Measurements from ENCODE around the gene DHRS1. TPM values are rescaled to one million over a fixed set of nuclear protein-coding genes. Genes with fewer than 3 reads are reported as not detected.

The DHRS1 gene
- total RNA-seq: 20.9 and 22.6 TPM in 2 replicates

GRCh38 chr14:24299255-24300191 lies at the start of gene DHRS1, which contains the start of gene NOP9:
TSS of gene DHRS1 (minus strand) at chr14:24299780. CDS start at chr14:24299106, 674 bp downstream.
TSS of gene NOP9 (plus strand) at chr14:24299850. CDS start at chr14:24299955, 105 bp downstream.

GRCh38 chr14:24339284-24340151 lies 39.9 kb upstream of the DHRS1 start, which contains the start of gene RIPK3:
TSS of gene RIPK3 (minus strand) at chr14:24339991. CDS start at chr14:24339826, 165 bp downstream.

GRCh38 chr14:24334431-24335291 lies 35.1 kb upstream of the DHRS1 start, which contains the start of gene ADCY4:
TSS of gene ADCY4 (minus strand) at chr14:24335071. CDS start at chr14:24334652, 419 bp downstream.

GRCh38 chr14:24310646-24311604 lies 11.3 kb upstream of the DHRS1 start, which contains the start of gene LTB4R:
TSS of gene LTB4R (plus strand) at chr14:24311502. CDS start at chr14:24315652, 4,150 bp downstream.

GRCh38 chr14:24309538-24310264 lies 10.1 kb upstream of the DHRS1 start, which contains the start of gene LTB4R2:
TSS of gene LTB4R2 (plus strand) at chr14:24310140. CDS start at chr14:24310665, 525 bp downstream.

GRCh38 chr14:24307575-24308341 lies 8.2 kb upstream of the DHRS1 start, which contains the start of gene CIDEB:
TSS of gene CIDEB (minus strand) at chr14:24307977. CDS start at chr14:24307858, 119 bp downstream.

GRCh38 chr14:24271134-24271833 lies 28.3 kb downstream of the DHRS1 start, which contains the start of gene RABGGTA:
TSS of gene RABGGTA (minus strand) at chr14:24271597. CDS start at chr14:24271115, 482 bp downstream.

GRCh38 chr14:24262821-24263733 lies 36.5 kb downstream of the DHRS1 start, which contains the start of gene TGM1:
TSS of gene TGM1 (minus strand) at chr14:24263177. CDS start at chr14:24262352, 825 bp downstream.

Other genes starting within 250 kb of the DHRS1 start
- under 0.01 TPM in 1 of 2 replicates, not detected in the other for gene CARMIL3, start 247.8 kb downstream of the DHRS1 start, total RNA-seq
- gene CPNE6, start 228.2 kb downstream of the DHRS1 start, total RNA-seq: not detected in 2 replicates
- gene PCK2, start 205.5 kb downstream of the DHRS1 start, total RNA-seq: 33.0 and 33.9 TPM in 2 replicates
- gene DCAF11, start 185.0 kb downstream of the DHRS1 start, total RNA-seq: 63.8 and 79.8 TPM in 2 replicates
- 0.97 and 1.8 TPM in 2 replicates for gene NRL, start 184.8 kb downstream of the DHRS1 start, total RNA-seq
- not detected in 2 replicates for gene FITM1, start 169.1 kb downstream of the DHRS1 start, total RNA-seq
- 114 and 128 TPM in 2 replicates for gene PSME1, start 163.6 kb downstream of the DHRS1 start, total RNA-seq
- 5.8 and 8.3 TPM in 2 replicates for gene EMC9, start 158.2 kb downstream of the DHRS1 start, total RNA-seq
- gene PSME2, start 153.2 kb downstream of the DHRS1 start, total RNA-seq: 59.1 and 63.8 TPM in 2 replicates
- 53.4 and 53.8 TPM in 2 replicates for gene RNF31, start 152.3 kb downstream of the DHRS1 start, total RNA-seq
- gene IRF9, start 138.5 kb downstream of the DHRS1 start, total RNA-seq: 136 and 154 TPM in 2 replicates
- gene REC8, start 127.7 kb downstream of the DHRS1 start, total RNA-seq: 3.5 and 7.5 TPM in 2 replicates
- 45.1 and 55.2 TPM in 2 replicates for gene IPO4, start 111.0 kb downstream of the DHRS1 start, total RNA-seq
- gene TM9SF1, start 104.3 kb downstream of the DHRS1 start, total RNA-seq: 76.5 and 83.1 TPM in 2 replicates
- 0.24 TPM in 1 of 2 replicates, not detected in the other for gene TSSK4, start 94.1 kb downstream of the DHRS1 start, total RNA-seq
- 19.1 and 25.4 TPM in 2 replicates for gene CHMP4A, start 86.3 kb downstream of the DHRS1 start, total RNA-seq
- 13.1 and 15.1 TPM in 2 replicates for gene MDP1, start 83.7 kb downstream of the DHRS1 start, total RNA-seq
- gene NEDD8, start 67.4 kb downstream of the DHRS1 start, total RNA-seq: 48.7 and 73.2 TPM in 2 replicates
- 67.0 and 74.5 TPM in 2 replicates for gene GMPR2, start 66.9 kb downstream of the DHRS1 start, total RNA-seq
- 68.9 and 75.8 TPM in 2 replicates for gene TINF2, start 57.2 kb downstream of the DHRS1 start, total RNA-seq
- 1.1 and 3.1 TPM in 2 replicates for gene TGM1, start 36.6 kb downstream of the DHRS1 start, total RNA-seq
- 26.1 and 28.4 TPM in 2 replicates for gene RABGGTA, start 28.2 kb downstream of the DHRS1 start, total RNA-seq
- gene NOP9, start 70 bp upstream of the DHRS1 start, total RNA-seq: 18.5 and 21.7 TPM in 2 replicates
- 3.2 and 3.6 TPM in 2 replicates for gene CIDEB, start 8.2 kb upstream of the DHRS1 start, total RNA-seq
- 6.7 and 7.5 TPM in 2 replicates for gene LTB4R2, start 10.4 kb upstream of the DHRS1 start, total RNA-seq
- 1.3 and 2.6 TPM in 2 replicates for gene LTB4R, start 11.7 kb upstream of the DHRS1 start, total RNA-seq
- gene ADCY4, start 35.3 kb upstream of the DHRS1 start, total RNA-seq: 24.2 and 35.5 TPM in 2 replicates
- gene RIPK3, start 40.2 kb upstream of the DHRS1 start, total RNA-seq: 29.0 and 35.1 TPM in 2 replicates
- 285 and 343 TPM in 2 replicates for gene NFATC4, start 68.4 kb upstream of the DHRS1 start, total RNA-seq
- gene NYNRIN, start 99.2 kb upstream of the DHRS1 start, total RNA-seq: 26.5 and 28.4 TPM in 2 replicates
- gene CBLN3, start 129.9 kb upstream of the DHRS1 start, total RNA-seq: 0.97 and 4.4 TPM in 2 replicates
- 68.6 and 81.6 TPM in 2 replicates for gene KHNYN, start 130.2 kb upstream of the DHRS1 start, total RNA-seq
- 8.9 and 10.7 TPM in 2 replicates for gene SDR39U1, start 143.0 kb upstream of the DHRS1 start, total RNA-seq
- not detected in 2 replicates for gene CMA1, start 208.5 kb upstream of the DHRS1 start, total RNA-seq